Sigmoid colon (tissue), 4 donors: Measurements from ENCODE around the gene G6PC1.

ENCODE experiments used
- CTCF ChIP-seq, 4 experiments: fragments of 450-650 bp in 3 of 4; fragments of 200-600 bp in 1 of 4; IDR thresholded peaks; one replicate each; pipeline ENCODE4 v1.5.1; 2016 to 2019; ENCODE audit warnings: antibody characterized with exemption in 4 of 4, mild to moderate bottlenecking in 3 of 4, moderate library complexity in 2 of 4
- POLR2A ChIP-seq, 2 donors: fragments of 450-650 bp; IDR thresholded peaks; one replicate each; pipeline ENCODE4 v1.6.1; 2016; ENCODE audit warnings: antibody characterized with exemption in 2 of 2, mild to moderate bottlenecking in 2 of 2, moderate library complexity in 2 of 2
- POLR2AphosphoS5 ChIP-seq, 4 donors: sonication (generic); formaldehyde crosslinking; IDR thresholded peaks; one replicate each; pipeline ENCODE4 v1.6.1; 2017; ENCODE audit warnings: antibody characterized with exemption in 4 of 4

GRCh38 chr17:42872251-42872965 is 28.2 kb upstream of the G6PC1 start:
- TF ChIP-seq CTCF (IDR thresholded peaks at IDR 0.05): no peak
- no peak for TF ChIP-seq POLR2A (IDR thresholded peaks at IDR 0.05)
- no peak for TF ChIP-seq POLR2AphosphoS5 (IDR thresholded peaks at IDR 0.05)
